Thyroid gland (tissue), 4 donors: ENCODE measurements around the gene MEFV. TPM values are rescaled to one million over a fixed set of nuclear protein-coding genes. Genes with fewer than 3 reads are reported as not detected.

Source experiments
- DNase-seq, 2 donors: peaks; one replicate each; pipeline ENCODE4 v3.0.0-alpha.2; 2019
- H3K27ac ChIP-seq, 3 donors: fragments of 200-600 bp; sonication (generic); 1 replicate in 2 of 3; 2 replicates in 1 of 3; pipeline ENCODE4 v1.5.1; 2016 to 2019; ENCODE audit warnings: mild to moderate bottlenecking in 1 of 3, moderate library complexity in 1 of 3
- H3K27me3 ChIP-seq: fragments of 200-600 bp; sonication (generic); one replicate; pipeline ENCODE4 v1.5.1; 2019
- H3K36me3 ChIP-seq, 2 donors: fragments of 200-600 bp; sonication (generic); one replicate each; pipeline ENCODE4 v1.5.1; 2016 to 2019
- H3K4me1 ChIP-seq, 2 donors: fragments of 200-600 bp; sonication (generic); one replicate each; pipeline ENCODE4 v1.5.1; 2017 to 2019
- H3K4me3 ChIP-seq, 3 donors: fragments of 200-600 bp; sonication (generic); replicated peaks in 1 of 3; 1 replicate in 2 of 3; 2 replicates in 1 of 3; pipeline ENCODE4 v1.5.1; 2016; ENCODE audit warnings: mild to moderate bottlenecking in 1 of 3
- H3K9me3 ChIP-seq: fragments of 200-600 bp; sonication (generic); one replicate; pipeline ENCODE4 v1.5.1; 2017
- CTCF ChIP-seq, 6 experiments: fragments of 200-600 bp in 3 of 6; fragments of 450-650 bp in 3 of 6; sonication (generic) in 3 of 6; IDR thresholded peaks; one replicate each; pipeline ENCODE4 v1.5.1; 2016 to 2019; ENCODE audit warnings: antibody characterized with exemption in 6 of 6, mild to moderate bottlenecking in 2 of 6, inconsistent platforms in 1 of 6, moderate library complexity in 1 of 6
- POLR2A ChIP-seq, 2 donors: fragments of 450-650 bp; IDR thresholded peaks; one replicate each; pipeline ENCODE4 v1.6.1; 2017; ENCODE audit warnings: antibody characterized with exemption in 2 of 2, mild to moderate bottlenecking in 2 of 2, moderate library complexity in 1 of 2
- WGBS, 2 donors: methylation state at CpG; one replicate each; pipeline ENCODE4 v1.1.5; 2017; 5-methylcytosine and 5-hydroxymethylcytosine counted together
- intact Hi-C: fragments of 100-400 bp; cut with DNase I; formaldehyde crosslinking; loops from one replicate; pipeline ENCODE4 v1.15.1; 2023
- total RNA-seq, 4 donors: library from RNA; depleted of rRNA; stranded (reverse); fragments of >200 nt; gene quantifications; one replicate each; pipeline ENCODE4 v1.2.3, GENCODE V29; 2016

Gene MEFV
- total RNA-seq, 4 donors from 2014 or later, result 0.22 to 2.2 (median 0.54) TPM

DNA sequence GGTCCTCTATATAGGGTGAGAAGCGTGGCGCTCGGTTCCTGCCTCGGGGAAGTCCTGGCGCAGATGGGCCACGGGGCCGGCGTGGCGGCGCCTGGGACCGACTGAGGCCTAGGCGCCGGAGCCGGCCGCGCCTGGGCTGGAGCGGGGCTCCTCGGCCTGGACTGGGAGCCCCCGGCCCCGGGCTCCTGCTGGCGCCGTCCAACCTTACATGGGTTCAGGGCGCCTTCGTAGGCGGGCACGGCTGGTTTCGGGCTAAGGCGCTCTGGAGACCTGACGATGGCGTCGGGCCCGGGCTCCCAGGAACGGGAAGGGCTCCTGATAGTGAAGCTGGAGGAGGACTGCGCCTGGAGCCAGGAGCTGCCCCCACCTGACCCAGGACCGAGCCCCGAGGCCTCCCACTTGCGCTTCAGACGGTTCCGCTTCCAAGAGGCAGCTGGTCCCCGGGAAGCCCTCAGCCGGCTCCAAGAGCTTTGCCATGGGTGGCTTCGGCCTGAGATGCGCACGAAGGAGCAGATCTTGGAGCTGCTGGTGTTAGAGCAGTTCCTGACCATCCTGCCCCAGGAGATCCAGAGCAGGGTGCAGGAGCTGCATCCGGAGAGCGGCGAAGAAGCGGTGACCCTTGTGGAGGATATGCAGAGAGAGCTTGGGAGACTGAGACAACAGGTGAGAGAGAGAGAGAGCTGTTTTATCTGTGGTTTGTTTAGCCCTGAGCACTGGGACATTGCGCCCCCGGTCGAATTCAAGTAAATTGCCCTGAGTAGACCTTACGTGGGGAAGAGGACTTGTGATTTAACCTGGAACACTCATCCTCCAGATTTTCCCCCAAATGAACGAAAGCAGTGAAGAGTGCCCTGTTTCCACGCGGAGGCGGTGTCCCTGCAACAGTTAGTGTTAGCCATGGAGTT lies 27.4 kb upstream of the MEFV start:
- Histone ChIP-seq H3K4me1 (peaks cover 14 to 21% of the 10 kb centered on the region in 2 donors), H3K27me3 (no peaks in the 10 kb centered on the region), H3K4me3 (peak overlapping the region; percentile 86 to 98 (median 91)), H3K36me3 (peaks cover 14 to 20% of the 10 kb centered on the region in 2 donors), H3K27ac (peak overlapping the region; percentile 94 to 99 (median 97)), H3K9me3 (no peaks in the 10 kb centered on the region)
- TF ChIP-seq POLR2A (IDR thresholded peaks at IDR 0.05) (no peak), CTCF (IDR thresholded peaks at IDR 0.05) (peak in 1 of 6 experiments; percentile 9)
- DNase-seq, result no peak
- intact Hi-C loops, result loop anchor here (5.0 to 10.0 kb wide), 2 partner anchors 49 to 219 kb away; partner anchors contain the start of genes CLUAP1 and ZNF200
- WGBS, 2 donors, result 9 to 11% methylated on average over 12 to 18 of the region's 56 CpGs

- Histone ChIP-seq H3K27me3 (no peaks in the 10 kb centered on the region), H3K4me3 (peak within 1 kb of the TSS; percentile 86 to 98 (median 91)), H3K27ac (peak within 1 kb of the TSS; percentile 94 to 99 (median 97)), H3K36me3 (peaks cover 8 to 13% of the 10 kb centered on the region in 2 donors), H3K4me1 (peaks cover 14 to 21% of the 10 kb centered on the region in 2 donors), H3K9me3 (no peaks in the 10 kb centered on the region)
- TF ChIP-seq CTCF (IDR thresholded peaks at IDR 0.05), result peak in 1 of 6 experiments; percentile 5
- peak; percentile 36 to 63 for TF ChIP-seq POLR2A (IDR thresholded peaks at IDR 0.05)
- WGBS, 2 donors, result 0 to 1% methylated on average over 32 to 33 of the region's 72 CpGs
- intact Hi-C loops, result loop anchor here (5.0 to 10.0 kb wide), 2 partner anchors 48 to 219 kb away; partner anchors contain the start of genes CLUAP1 and ZNF200
- peak; percentile 95 to 96 for DNase-seq
Measured at GRCh38 chr16:3282730-3283542, 26.5 kb upstream of the MEFV start, which contains the start of gene ZNF263. Gene ZNF263 (plus strand): TSS chr16:3283491. CDS start chr16:3283819, 328 bp downstream.

GRCh38 chr16:3282103-3282729 lies 25.8 kb upstream of the MEFV start:
- Histone ChIP-seq H3K9me3 (no peaks in the 10 kb centered on the region), H3K36me3 (peaks cover 8 to 13% of the 10 kb centered on the region in 2 donors), H3K27ac (peak overlapping the region; percentile 94 to 99 (median 97)), H3K27me3 (no peaks in the 10 kb centered on the region), H3K4me3 (peak overlapping the region; percentile 32 to 98 (median 86)), H3K4me1 (peaks cover 14 to 21% of the 10 kb centered on the region in 2 donors)
- intact Hi-C loops, result loop anchor here (5.0 to 10.0 kb wide), 2 partner anchors 47 to 220 kb away; partner anchors contain the start of genes CLUAP1 and ZNF200
- no peak for TF ChIP-seq CTCF (IDR thresholded peaks at IDR 0.05)
- TF ChIP-seq POLR2A (IDR thresholded peaks at IDR 0.05), result no peak
- DNase-seq, result no peak
- WGBS, 2 donors, result 14 to 18% methylated on average over 23 to 29 of the region's 29 CpGs

GRCh38 chr16:3281222-3281820 lies 24.9 kb upstream of the MEFV start:
- H3K27me3 ChIP-seq, result no peaks in the 10 kb centered on the region
- 92 to 94% methylated on average over 6 of the region's 6 CpGs for WGBS, 2 donors
- H3K36me3 ChIP-seq, result peaks cover 6 to 8% of the 10 kb centered on the region in 2 donors
- H3K27ac ChIP-seq, result no peak overlapping the region
- H3K9me3 ChIP-seq, result no peaks in the 10 kb centered on the region
- H3K4me1 ChIP-seq, result peaks cover 14 to 21% of the 10 kb centered on the region in 2 donors
- TF ChIP-seq CTCF (IDR thresholded peaks at IDR 0.05), result no peak
- no peak for TF ChIP-seq POLR2A (IDR thresholded peaks at IDR 0.05)
- H3K4me3 ChIP-seq, result no peak overlapping the region
- intact Hi-C loops, result loop anchor here (5.0 to 10.0 kb wide), 2 partner anchors 47 to 221 kb away; partner anchors contain the start of genes CLUAP1 and ZNF200
- DNase-seq, result no peak
